Measurements from ENCODE around the gene CRTAP. TPM values are rescaled to one million over a fixed set of nuclear protein-coding genes. Genes with fewer than 3 reads are reported as not detected.
"Not testable (repeated sequence)": the region's sequence is repeated elsewhere in the genome, so short reads cannot be mapped to it uniquely, and the experiment has no call there.

CRTAP gene
- total RNA-seq, 2 donors from 2014 or later = 14.9 to 19.5 TPM

- no peak for ATAC-seq
- Mint-ChIP-seq H3K27ac (no peak overlapping the region), H3K9me3 (no peaks in the 10 kb centered on the region), H3K36me3 (no peaks in the 10 kb centered on the region), H3K4me1 (ENCODE audit: low read depth in 2 of 2) (no peaks in the 10 kb centered on the region), H3K4me3 (no peak overlapping the region), H3K27me3 (peaks cover 19 to 39% of the 10 kb centered on the region in 2 donors)
- no peak for DNase-seq (ENCODE audit: low spot score)
Measured at GRCh38 chr3:33159981-33160380, 46.2 kb downstream of the CRTAP start.

- H3K27ac Mint-ChIP-seq; H3K4me1 Mint-ChIP-seq (ENCODE audit: low read depth in 2 of 2); ATAC-seq; H3K9me3 Mint-ChIP-seq; DNase-seq (ENCODE audit: low spot score); H3K36me3 Mint-ChIP-seq; H3K4me3 Mint-ChIP-seq: not testable (repeated sequence)
- peaks cover 19 to 39% of the 10 kb centered on the region in 2 donors for H3K27me3 Mint-ChIP-seq
Measured at GRCh38 chr3:33162621-33163020, 48.8 kb downstream of the CRTAP start.

- Mint-ChIP-seq H3K9me3 (no peaks in the 10 kb centered on the region), H3K4me3 (no peak overlapping the region)
Measured at GRCh38 chr3:33165372-33165771, 51.6 kb downstream of the CRTAP start.

GRCh38 chr3:33166095-33166494 is 52.3 kb downstream of the CRTAP start:
- no peaks in the 10 kb centered on the region for H3K4me1 Mint-ChIP-seq (ENCODE audit: low read depth in 2 of 2)
- ATAC-seq (no peak), DNase-seq (ENCODE audit: low spot score) (no peak)
- no peak overlapping the region for H3K4me3 Mint-ChIP-seq
- H3K36me3 Mint-ChIP-seq = no peaks in the 10 kb centered on the region
- H3K9me3 Mint-ChIP-seq = no peaks in the 10 kb centered on the region
- H3K27me3 Mint-ChIP-seq = peaks cover 7 to 14% of the 10 kb centered on the region in 2 donors
- H3K27ac Mint-ChIP-seq = no peak overlapping the region

More at GRCh38 chr3:33165372-33165771, 51.6 kb downstream of the CRTAP start:
- no peak overlapping the region for H3K27ac Mint-ChIP-seq
- peaks cover 13 to 21% of the 10 kb centered on the region in 2 donors for H3K27me3 Mint-ChIP-seq
- ATAC-seq = no peak
- no peaks in the 10 kb centered on the region for H3K36me3 Mint-ChIP-seq
- no peaks in the 10 kb centered on the region for H3K4me1 Mint-ChIP-seq (ENCODE audit: low read depth in 2 of 2)
- DNase-seq (ENCODE audit: low spot score) = no peak

- H3K4me3 Mint-ChIP-seq = no peak overlapping the region
- peaks cover 10% of the 10 kb centered on the region in 2 donors for H3K4me1 Mint-ChIP-seq (ENCODE audit: low read depth in 2 of 2)
- H3K27me3 Mint-ChIP-seq = peaks cover 0 to 2% of the 10 kb centered on the region in 2 donors
- DNase-seq (ENCODE audit: low spot score) (no peak), ATAC-seq (peak; percentile 36 to 40)
- H3K27ac Mint-ChIP-seq = no peak overlapping the region
- no peaks in the 10 kb centered on the region for H3K9me3 Mint-ChIP-seq
- no peaks in the 10 kb centered on the region for H3K36me3 Mint-ChIP-seq
Measured at GRCh38 chr3:33167284-33167683, 53.5 kb downstream of the CRTAP start.

- peaks cover 10 to 12% of the 10 kb centered on the region in 2 donors for H3K4me1 Mint-ChIP-seq (ENCODE audit: low read depth in 2 of 2)
- no peaks in the 10 kb centered on the region for H3K27me3 Mint-ChIP-seq
- no peak overlapping the region for H3K27ac Mint-ChIP-seq
- no peak overlapping the region for H3K4me3 Mint-ChIP-seq
- DNase-seq (ENCODE audit: low spot score) (no peak), ATAC-seq (no peak)
- H3K9me3 Mint-ChIP-seq = no peaks in the 10 kb centered on the region
- H3K36me3 Mint-ChIP-seq = no peaks in the 10 kb centered on the region
Measured at GRCh38 chr3:33167716-33168336, 54.0 kb downstream of the CRTAP start.

- no peaks in the 10 kb centered on the region for H3K36me3 Mint-ChIP-seq
- peaks cover 0 to under 1% of the 10 kb centered on the region in 2 donors for H3K27me3 Mint-ChIP-seq
- peaks cover 10 to 12% of the 10 kb centered on the region in 2 donors for H3K4me1 Mint-ChIP-seq (ENCODE audit: low read depth in 2 of 2)
- H3K27ac Mint-ChIP-seq = no peak overlapping the region
- ATAC-seq (no peak), DNase-seq (ENCODE audit: low spot score) (no peak)
- H3K9me3 Mint-ChIP-seq = no peaks in the 10 kb centered on the region
- H3K4me3 Mint-ChIP-seq = no peak overlapping the region
Measured at GRCh38 chr3:33170531-33170930, 56.7 kb downstream of the CRTAP start.

GRCh38 chr3:33171580-33171979 is 57.8 kb downstream of the CRTAP start:
- ATAC-seq = no peak
- peaks cover 10 to 12% of the 10 kb centered on the region in 2 donors for H3K4me1 Mint-ChIP-seq (ENCODE audit: low read depth in 2 of 2)
- H3K36me3 Mint-ChIP-seq = no peaks in the 10 kb centered on the region
- peaks cover 2 to 7% of the 10 kb centered on the region in 2 donors for H3K27me3 Mint-ChIP-seq
- H3K27ac Mint-ChIP-seq = peak overlapping the region in 1 of 2 donors; percentile 2
- DNase-seq (ENCODE audit: low spot score) = no peak
- no peak overlapping the region for H3K4me3 Mint-ChIP-seq
- H3K9me3 Mint-ChIP-seq = no peaks in the 10 kb centered on the region

- Mint-ChIP-seq H3K4me1 (ENCODE audit: low read depth in 2 of 2) (peaks cover 10 to 12% of the 10 kb centered on the region in 2 donors), H3K36me3 (no peaks in the 10 kb centered on the region), H3K4me3 (no peak overlapping the region), H3K9me3 (no peaks in the 10 kb centered on the region), H3K27me3 (peaks cover 2 to 7% of the 10 kb centered on the region in 2 donors), H3K27ac (no peak overlapping the region)
- DNase-seq (ENCODE audit: low spot score) (no peak), ATAC-seq (no peak)
Measured at GRCh38 chr3:33173103-33173502, 59.3 kb downstream of the CRTAP start.

- H3K36me3 Mint-ChIP-seq = no peaks in the 10 kb centered on the region
- H3K27ac Mint-ChIP-seq = no peak overlapping the region
- H3K4me1 Mint-ChIP-seq (ENCODE audit: low read depth in 2 of 2) = peaks cover 10 to 12% of the 10 kb centered on the region in 2 donors
- H3K27me3 Mint-ChIP-seq = peaks cover 3 to 7% of the 10 kb centered on the region in 2 donors
- no peaks in the 10 kb centered on the region for H3K9me3 Mint-ChIP-seq
- no peak overlapping the region for H3K4me3 Mint-ChIP-seq
- no peak for DNase-seq (ENCODE audit: low spot score)
- peak in 1 of 2 donors; percentile 55 for ATAC-seq
Measured at GRCh38 chr3:33173672-33174071, 59.9 kb downstream of the CRTAP start.

GRCh38 chr3:33174095-33174494 is 60.3 kb downstream of the CRTAP start:
- H3K36me3 Mint-ChIP-seq = no peaks in the 10 kb centered on the region
- peaks cover 10 to 12% of the 10 kb centered on the region in 2 donors for H3K4me1 Mint-ChIP-seq (ENCODE audit: low read depth in 2 of 2)
- H3K4me3 Mint-ChIP-seq = no peak overlapping the region
- H3K27me3 Mint-ChIP-seq = peaks cover 4 to 7% of the 10 kb centered on the region in 2 donors
- ATAC-seq (peak; percentile 37 to 50), DNase-seq (ENCODE audit: low spot score) (no peak)
- no peak overlapping the region for H3K27ac Mint-ChIP-seq
- H3K9me3 Mint-ChIP-seq = no peaks in the 10 kb centered on the region

- Mint-ChIP-seq H3K27ac (no peak overlapping the region), H3K4me1 (ENCODE audit: low read depth in 2 of 2) (peaks cover 10 to 12% of the 10 kb centered on the region in 2 donors), H3K4me3 (no peak overlapping the region), H3K9me3 (no peaks in the 10 kb centered on the region), H3K27me3 (peaks cover 4 to 7% of the 10 kb centered on the region in 2 donors), H3K36me3 (no peaks in the 10 kb centered on the region)
- ATAC-seq (peak in 1 of 2 donors; percentile 36), DNase-seq (ENCODE audit: low spot score) (no peak)
Measured at GRCh38 chr3:33174711-33175414, 61.0 kb downstream of the CRTAP start.

- H3K27ac Mint-ChIP-seq = no peak overlapping the region
- H3K9me3 Mint-ChIP-seq = no peaks in the 10 kb centered on the region
- DNase-seq (ENCODE audit: low spot score) (no peak), ATAC-seq (no peak)
- H3K4me1 Mint-ChIP-seq (ENCODE audit: low read depth in 2 of 2) = no peaks in the 10 kb centered on the region
- peaks cover 11 to 16% of the 10 kb centered on the region in 2 donors for H3K27me3 Mint-ChIP-seq
- H3K4me3 Mint-ChIP-seq = no peak overlapping the region
- H3K36me3 Mint-ChIP-seq = no peaks in the 10 kb centered on the region
Measured at GRCh38 chr3:33179132-33179531, 65.3 kb downstream of the CRTAP start.

- Mint-ChIP-seq H3K9me3 (no peaks in the 10 kb centered on the region), H3K4me1 (ENCODE audit: low read depth in 2 of 2) (no peaks in the 10 kb centered on the region), H3K4me3 (no peak overlapping the region), H3K27ac (no peak overlapping the region), H3K36me3 (no peaks in the 10 kb centered on the region), H3K27me3 (peaks cover 18% of the 10 kb centered on the region in 2 donors)
- no peak for DNase-seq (ENCODE audit: low spot score)
- no peak for ATAC-seq
Measured at GRCh38 chr3:33181229-33181628, 67.4 kb downstream of the CRTAP start.

Measured in natural killer cell treated with Interleukin-12 subunit alpha and Interleukin-12 subunit beta and Interleukin-15 and Interleukin-18, amount 100 ng/mL, for 72 hours (primary cell).